Tibial nerve (tissue), 4 donors: ENCODE measurements around the gene VMAC.

Experiments
- EP300 ChIP-seq, 2 donors: sonication (generic); formaldehyde crosslinking; IDR thresholded peaks; one replicate each; pipeline ENCODE4 v1.6.1; 2017; ENCODE audit warnings: antibody characterized with exemption in 2 of 2, mild to moderate bottlenecking in 1 of 2
- POLR2A ChIP-seq, 2 donors: fragments of 450-650 bp; IDR thresholded peaks; one replicate each; pipeline ENCODE4 v1.6.1; 2017; ENCODE audit warnings: antibody characterized with exemption in 2 of 2, mild to moderate bottlenecking in 2 of 2, moderate library complexity in 2 of 2
- TF ChIP-seq, protein P1 (sequence below), 5 experiments: fragments of 200-600 bp in 3 of 5; fragments of 450-650 bp in 2 of 5; sonication (generic) in 3 of 5; IDR thresholded peaks; one replicate each; pipeline ENCODE4 v1.5.1; 2016 to 2019; ENCODE audit warnings: antibody characterized with exemption in 5 of 5, mild to moderate bottlenecking in 3 of 5, moderate library complexity in 2 of 5

- TF ChIP-seq, protein P1, sequence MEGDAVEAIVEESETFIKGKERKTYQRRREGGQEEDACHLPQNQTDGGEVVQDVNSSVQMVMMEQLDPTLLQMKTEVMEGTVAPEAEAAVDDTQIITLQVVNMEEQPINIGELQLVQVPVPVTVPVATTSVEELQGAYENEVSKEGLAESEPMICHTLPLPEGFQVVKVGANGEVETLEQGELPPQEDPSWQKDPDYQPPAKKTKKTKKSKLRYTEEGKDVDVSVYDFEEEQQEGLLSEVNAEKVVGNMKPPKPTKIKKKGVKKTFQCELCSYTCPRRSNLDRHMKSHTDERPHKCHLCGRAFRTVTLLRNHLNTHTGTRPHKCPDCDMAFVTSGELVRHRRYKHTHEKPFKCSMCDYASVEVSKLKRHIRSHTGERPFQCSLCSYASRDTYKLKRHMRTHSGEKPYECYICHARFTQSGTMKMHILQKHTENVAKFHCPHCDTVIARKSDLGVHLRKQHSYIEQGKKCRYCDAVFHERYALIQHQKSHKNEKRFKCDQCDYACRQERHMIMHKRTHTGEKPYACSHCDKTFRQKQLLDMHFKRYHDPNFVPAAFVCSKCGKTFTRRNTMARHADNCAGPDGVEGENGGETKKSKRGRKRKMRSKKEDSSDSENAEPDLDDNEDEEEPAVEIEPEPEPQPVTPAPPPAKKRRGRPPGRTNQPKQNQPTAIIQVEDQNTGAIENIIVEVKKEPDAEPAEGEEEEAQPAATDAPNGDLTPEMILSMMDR (IDR thresholded peaks at IDR 0.05): no peak
- TF ChIP-seq EP300 (IDR thresholded peaks at IDR 0.05): no peak
- no peak for TF ChIP-seq POLR2A (IDR thresholded peaks at IDR 0.05)
Measured at GRCh38 chr19:5910638-5910907, 5.9 kb downstream of the VMAC start.
